Activated CD4-positive, alpha-beta T cell treated with anti-CD3 and anti-CD28 coated beads, Interleukin-2, amount 50 U/mL, for 16 hours (primary cell): Measurements from ENCODE around the gene EMC8.
"Not testable (repeated sequence)": the region's sequence is repeated elsewhere in the genome, so short reads cannot be mapped to it uniquely, and the experiment has no call there.

ENCODE experiments used
- DNase-seq: peaks from one replicate; pipeline ENCODE4 v3.0.0-alpha.2; 2020

The EMC8 gene

DNA sequence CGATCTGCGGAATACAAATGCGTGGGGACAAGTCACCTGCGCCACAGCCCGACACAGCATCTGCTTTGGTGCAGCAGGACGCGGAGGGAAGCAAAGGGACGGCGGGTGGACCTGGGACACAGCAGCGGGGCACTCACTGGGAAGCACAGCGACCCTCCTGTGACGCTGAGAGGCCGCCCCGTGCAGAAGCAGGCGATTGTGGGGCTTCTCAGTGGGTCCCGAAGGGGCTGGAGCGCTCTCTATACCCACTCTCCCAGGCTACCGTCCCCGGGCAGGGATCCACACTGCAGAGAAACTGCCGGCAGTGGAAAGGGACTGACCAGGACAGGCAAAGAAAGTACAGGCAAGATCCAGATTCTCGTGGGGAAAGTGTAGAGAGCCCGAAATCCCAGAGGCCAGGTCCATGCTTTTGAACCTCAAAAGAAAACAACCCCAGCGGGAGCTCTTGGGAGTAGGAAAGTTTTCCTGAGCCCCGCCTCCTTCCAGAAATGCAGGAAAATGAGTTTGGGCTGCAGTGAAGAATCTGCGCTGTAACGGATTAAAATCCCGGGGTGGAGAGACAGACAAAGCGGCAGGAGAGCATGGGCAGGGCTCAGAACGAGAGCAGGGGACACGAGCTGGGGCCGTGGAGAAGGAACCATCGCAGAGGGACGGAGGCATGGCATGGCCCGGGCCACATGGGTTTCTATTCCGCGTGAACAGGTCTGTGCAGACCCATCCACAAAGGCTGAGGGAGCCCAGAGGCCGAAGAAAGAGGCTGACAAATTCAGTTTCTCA, 12.9 kb upstream of the EMC8 start:
- no peak for DNase-seq

DNA sequence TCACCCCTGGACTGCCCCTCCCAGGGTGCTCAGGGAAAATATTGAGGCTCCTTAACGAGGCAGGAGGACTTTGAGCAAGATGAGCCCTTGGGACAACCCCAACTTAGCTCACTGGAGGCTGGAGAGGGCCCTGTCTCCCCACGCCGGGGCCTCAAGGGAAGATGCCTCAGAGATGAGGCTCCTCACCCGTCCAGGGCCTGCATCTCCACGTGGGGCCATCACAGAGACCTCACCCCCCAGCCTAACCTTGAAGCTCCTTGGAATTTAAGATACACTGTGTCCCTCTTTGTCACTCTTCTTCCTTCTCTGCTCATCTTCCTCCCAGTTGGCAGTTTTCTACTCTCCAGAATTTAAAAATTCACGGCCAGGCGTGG, 11.4 kb upstream of the EMC8 start:
- no peak for DNase-seq

DNA sequence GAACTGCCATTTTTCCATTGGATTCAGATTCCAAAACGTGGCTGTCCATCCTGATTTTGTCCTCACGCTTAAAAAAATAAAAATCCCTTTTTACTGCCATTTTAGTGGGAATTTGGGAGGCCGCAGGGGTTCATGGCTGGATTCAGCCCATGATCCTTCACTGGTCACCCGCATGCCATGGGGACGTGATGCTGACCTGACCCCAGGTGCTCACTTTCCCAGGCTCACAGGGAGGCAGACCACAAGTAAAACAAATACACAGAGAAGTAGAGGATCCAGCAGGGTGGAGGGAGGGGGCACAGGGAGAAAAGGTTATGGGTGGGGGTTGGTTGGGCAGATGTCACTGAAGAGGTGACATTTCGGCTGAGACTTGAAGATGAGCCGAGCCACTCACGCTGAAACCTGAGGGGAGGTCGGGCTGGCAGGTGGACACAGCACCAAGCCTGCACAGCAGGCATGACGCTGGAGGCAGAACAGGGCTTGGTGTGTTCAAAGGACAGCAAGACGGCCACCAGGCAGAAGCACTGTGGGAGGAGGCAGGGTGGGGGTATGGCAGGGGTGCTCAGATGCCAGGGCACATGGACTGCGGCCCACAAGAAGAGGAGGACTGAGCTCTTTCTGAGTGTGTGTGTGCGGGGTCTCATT, 10.9 kb upstream of the EMC8 start:
- DNase-seq: no peak

DNA sequence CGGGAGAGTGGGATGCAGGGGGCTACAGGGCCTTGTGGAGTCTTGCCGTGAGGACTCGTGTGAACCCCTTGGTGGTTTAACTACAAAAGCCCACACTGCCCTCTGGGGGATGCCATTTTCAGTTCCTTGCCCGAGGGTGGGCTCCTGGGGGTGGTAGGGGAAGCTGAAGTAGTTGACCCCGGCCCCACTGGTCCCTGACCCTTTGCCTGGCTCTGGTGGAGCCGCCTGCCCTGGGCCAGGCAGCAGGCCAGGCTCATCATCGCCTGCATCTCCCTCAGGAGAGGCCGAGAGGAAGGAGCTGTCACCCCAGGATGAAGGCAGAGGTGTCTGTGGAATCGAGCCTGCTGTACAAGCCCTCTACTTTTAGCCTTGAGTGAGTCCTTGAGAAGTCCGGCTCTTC, 10.3 kb upstream of the EMC8 start:
- no peak for DNase-seq

DNA sequence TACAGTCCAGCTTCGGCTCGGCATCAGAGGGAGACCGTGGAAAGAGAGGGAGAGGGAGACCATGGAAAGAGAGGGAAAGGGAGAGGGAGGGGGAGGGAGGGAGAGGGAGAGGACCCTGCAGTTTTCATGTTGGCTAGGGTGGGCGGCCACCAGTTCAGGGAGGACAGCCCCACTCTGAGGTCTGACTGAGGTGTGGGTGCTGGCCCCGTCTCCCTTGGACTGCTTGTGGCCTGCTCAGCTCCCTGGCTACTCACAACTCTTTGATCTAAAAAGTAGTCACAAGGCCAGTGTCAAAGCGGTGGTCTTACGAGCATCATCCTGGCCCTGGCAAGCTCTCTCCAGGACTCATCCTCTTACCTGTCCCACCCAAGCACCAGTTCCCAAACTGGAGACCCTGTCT, 9.6 kb upstream of the EMC8 start:
- no peak for DNase-seq

DNA sequence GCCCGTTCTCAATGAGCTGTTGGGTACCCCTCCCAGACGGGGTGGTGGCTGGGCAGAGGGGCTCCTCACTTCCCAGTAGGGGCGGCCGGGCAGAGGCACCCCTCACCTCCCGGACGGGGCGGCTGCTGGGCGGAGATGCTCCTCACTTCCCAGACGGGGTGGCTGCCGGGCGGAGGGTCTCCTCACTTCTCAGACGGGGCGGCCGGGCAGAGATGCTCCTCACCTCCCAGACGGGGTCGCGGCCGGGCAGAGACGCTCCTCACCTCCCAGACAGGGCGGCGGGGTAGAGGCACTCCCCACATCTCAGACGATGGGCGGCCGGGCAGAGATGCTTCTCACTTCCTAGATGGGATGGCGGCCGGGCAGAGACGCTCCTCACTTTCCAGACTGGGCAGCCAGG, 8.8 kb upstream of the EMC8 start:
- not testable (repeated sequence) for DNase-seq

DNA sequence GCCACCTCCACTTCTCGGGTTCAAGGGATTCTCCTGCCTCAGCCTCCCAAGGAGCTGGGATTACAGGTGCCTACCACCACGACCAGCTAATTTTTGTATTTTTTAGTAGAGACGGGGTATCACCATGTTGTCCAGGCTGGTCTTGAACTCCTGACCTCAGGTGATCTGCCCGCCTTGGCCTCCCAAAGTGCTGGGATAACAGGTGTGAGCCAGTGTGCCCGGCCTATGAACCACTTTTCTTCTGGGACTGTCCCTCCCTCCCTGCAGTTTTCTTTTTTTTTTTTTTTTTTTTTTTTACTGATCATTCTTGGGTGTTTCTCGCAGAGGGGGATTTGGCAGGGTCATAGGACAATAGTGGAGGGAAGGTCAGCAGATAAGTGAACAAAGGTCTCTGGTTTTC, 8.0 kb upstream of the EMC8 start:
- DNase-seq: not testable (repeated sequence)

DNA sequence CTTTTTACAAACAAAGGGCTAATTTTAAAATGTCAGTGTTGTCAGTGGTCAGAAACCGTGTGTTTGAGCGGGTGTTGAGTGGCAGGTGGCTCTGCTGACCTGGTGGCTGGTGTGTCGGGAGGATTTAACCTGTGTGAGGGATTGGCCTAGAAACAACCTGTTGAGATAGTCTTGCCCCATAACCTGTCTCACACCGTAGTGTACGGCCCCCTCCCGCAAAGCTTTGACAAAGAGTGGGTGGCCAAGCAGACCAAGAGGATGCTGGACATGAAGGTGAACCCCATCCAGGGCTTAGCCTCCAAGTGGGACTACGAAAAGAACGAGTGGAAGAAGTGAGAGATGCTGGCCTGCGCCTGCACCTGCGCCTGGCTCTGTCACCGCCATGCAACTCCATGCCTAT, 7.2 kb upstream of the EMC8 start:
- DNase-seq: no peak

DNA sequence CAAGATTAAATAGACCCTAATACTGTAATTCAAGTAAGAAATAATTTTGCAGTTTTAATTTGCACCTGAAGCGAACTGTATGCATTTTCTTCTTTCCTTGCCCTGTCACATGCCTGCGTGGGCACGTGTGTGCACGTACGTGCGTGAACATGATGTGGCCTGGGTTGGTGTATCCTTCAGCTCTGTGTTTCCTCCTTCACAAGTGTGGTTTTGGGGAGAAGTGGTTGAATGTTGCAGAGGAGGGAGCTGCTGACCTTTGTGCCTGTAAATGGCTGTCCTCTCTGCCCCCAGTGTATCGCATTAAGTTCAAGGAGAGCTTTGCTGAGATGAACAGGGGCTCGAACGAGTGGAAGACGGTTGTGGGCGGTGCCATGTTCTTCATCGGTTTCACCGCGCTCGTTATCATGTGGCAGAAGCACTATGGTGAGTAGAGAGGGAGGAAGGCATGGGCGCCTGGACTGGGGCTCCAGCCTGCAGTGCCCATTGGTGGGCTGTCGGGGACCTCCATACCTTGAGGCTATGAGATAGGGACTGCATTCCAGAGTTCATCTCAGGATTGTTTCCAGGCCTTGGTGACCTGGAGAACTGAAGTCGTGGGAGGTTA, 6.2 kb upstream of the EMC8 start:
- DNase-seq: no peak

DNA sequence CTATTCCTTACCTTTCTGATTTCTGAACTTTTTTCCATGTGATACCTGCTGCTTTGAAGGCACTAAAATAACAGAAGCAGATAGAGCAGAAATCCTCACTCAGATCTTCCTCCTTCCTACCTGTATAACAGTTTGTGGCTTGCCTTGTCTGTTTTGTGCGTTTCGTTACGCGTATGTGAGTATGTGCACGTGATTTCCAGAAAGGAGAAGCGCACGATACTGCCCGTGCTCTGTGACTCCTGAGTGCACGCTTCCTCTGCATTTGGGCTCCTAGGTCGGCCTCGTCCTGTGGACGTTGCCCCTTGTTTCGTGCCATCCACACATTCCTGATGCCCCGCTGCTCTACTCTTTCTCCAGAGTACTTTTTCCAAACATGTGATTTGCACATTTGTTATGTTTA, 4.2 kb upstream of the EMC8 start:
- no peak for DNase-seq

DNA sequence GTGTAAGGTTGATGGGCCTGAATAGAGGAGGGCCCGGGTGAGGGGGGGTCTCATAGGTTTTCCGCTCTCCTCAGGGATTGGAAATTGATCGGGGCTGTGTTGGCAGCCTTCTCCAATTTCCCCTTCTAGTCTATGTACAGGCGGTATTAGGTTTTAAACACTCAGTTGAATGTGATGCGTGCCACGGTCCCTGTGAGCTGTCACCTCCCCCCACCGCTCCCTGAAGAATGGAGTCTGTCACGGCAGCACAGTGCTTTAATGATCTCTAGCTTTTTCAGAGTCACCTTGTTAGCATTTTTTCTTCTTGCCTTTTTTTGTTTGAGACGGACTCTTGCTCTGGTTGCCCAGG, 951 bp upstream of the EMC8 start:
- DNase-seq: no peak

DNA sequence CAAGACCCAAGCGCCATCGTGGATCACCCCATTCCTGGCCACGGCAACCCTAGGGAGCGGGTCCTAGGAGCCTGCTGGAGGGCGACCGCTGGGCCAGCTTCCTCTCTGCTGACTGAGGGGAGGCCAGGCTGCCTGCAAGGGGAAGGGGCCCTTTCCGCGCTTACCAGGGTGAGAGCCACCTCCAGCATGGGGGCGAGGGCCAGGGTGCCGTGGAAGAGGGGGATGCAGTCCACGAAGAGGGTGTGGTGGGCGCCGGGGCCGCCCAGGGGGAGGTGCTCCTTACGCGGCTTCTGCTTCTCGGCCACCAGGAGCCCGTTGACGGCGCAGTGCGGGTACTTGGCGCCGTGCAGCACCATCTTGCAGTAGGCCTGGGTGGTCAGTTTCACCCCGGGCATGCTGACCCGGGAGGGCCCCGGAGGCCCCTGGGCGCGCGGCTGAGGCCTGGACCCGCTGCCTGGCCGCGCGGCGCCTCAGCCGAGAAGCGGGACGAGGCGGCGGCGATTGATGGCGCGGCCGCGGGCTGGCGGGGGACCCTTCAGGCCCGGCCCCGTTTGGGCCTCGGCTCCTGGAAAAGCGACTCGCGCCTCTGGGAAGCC, 345 bp downstream of the EMC8 start:
- peak; percentile 31 for DNase-seq

DNA sequence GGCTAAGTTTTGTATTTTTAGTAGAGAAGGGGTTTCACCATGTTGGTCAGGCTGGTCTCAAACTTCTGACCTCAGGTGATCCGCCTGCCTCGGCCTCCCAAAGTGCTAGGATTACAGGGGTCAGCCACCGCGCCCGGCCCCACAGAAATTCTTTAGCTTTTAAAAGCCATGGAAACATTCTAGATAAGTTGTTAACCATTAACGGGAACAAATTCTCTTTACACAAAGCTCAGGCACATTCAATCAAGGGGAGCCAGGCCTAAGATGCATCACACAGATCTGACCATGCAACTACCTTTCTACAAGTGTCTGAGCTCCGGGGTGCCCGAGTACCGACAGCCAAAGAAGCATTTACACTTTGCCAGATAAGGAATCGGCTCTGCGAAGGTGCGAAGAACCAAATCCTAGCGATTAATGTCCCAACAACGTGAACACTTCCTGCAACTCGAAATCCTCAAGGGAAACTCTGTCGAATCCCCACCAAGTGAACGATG, 1.0 kb downstream of the EMC8 start:
- no peak for DNase-seq

DNA sequence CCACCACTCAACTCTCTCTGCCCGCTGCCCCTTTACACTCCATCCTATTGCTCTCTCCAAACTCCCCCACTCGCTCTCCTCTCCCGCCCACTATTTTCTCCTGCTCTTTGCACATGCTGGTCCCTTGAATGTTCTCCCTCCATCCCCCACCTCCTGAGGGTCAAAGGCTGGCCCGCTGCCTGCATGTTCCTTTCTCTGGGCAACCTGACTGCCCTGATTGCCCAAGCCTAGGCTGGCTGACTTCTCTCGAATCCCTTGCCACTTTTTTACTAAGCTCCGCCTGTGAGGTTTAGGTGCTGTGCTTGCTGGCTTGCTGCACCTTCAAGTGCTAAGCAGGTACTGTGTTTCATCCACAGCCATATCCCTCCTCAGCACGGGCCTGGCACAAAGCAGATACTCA, 2.7 kb downstream of the EMC8 start:
- DNase-seq: no peak

DNA sequence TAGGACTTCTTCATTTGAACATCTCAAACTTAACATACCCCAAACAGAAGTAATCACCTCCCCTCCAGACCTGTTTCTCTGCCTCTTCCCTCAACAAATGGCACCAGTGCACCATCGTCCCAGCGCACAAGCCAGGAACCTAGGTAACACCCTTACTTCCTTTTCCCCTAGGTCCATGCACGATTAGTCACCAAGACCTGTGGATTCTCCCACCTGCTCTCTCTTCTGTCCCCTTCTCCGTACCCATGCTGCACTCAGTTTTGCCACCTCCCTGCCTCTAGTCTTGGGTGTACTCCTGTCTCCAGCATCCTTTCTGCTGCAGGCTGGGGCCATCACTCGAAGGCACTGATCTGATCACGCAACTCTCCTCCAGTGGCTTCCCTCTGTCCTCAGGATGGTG, 3.2 kb downstream of the EMC8 start:
- no peak for DNase-seq

DNA sequence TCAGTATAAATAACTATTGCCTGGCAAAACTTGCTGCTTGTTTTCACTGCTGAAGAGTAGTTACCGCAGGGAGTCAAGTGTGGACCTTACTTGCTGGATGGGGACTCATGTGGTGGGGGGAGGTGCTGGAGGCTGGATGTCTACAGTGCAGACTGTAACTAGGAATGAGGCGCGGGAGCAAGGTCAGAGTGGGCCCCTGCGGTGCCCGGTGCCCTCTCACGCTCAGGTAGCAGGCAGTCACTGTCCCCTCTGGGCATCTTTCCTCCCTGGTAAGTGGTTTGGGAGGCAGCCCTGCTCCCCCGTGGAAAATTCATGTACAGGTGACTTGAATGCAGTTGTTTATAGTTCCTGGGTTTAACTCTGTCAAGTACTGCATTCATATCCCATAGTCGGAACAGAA, 4.6 kb downstream of the EMC8 start:
- DNase-seq: no peak

DNA sequence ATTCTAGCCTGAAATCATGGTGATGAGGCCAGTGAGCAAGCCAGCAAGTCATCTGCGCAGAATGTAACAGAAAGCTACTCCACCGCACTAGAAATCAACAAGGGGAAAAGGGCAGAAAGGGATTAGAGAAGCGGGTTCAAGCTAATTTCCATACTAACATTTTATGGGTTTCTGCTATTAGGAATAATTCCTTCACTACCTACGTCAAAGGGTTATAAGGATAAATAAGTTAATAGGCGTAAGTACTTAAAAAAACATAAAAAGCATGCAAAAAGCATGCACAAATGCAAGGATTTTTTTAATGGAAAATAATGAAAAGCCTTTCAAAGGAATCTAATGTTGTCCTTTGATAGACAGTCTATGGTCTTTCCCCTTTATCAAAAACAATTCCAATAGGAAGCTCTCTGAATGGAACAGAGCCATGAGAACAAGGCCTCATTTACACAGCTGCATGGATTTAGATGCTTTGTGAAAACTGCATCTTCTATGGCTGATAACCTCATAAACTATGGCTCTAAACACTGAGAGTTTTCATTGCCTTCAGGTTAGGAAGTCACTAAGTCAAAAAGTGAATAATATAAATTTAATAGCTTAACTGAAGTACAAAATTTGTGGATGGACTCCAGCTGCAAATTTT, 5.6 kb downstream of the EMC8 start:
- DNase-seq: no peak

DNA sequence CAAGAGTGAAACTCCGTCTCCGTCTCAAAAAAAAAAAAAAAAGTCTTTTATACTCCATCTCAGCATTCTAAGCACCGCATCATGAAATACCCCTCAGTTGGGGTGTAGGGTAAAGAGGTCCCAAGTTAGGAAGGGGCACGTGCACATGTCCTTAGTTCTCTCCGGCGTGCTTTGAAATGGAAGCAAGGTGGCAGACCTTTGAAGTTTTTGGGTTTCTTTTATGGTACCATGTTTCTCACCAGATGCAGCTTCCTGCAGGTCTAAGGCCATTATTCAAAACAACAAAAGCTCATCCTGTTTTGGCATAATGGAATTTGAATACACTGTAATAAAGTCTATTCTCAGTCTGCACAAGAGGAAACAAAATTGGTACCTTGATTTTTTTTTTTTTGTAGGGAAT, 9.6 kb downstream of the EMC8 start:
- no peak for DNase-seq

DNA sequence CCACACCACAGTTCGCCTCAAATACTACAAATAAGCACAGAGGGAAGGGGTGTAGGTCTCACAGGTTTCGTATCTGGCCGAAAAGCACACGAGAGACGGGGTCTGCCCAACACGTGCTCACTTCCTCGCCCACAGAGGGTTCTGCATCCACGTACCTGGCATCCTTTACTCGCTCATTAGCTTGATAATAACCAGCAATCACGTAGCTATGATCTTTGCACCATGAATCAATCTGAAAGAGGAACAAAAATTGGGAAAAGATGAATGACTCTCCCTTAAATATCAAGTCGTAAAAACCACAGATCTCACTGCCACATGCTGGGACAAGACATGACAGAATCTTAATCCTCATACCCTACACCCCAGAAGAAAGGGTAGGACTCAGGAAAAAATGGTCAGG, 10.5 kb downstream of the EMC8 start:
- DNase-seq: no peak

DNA sequence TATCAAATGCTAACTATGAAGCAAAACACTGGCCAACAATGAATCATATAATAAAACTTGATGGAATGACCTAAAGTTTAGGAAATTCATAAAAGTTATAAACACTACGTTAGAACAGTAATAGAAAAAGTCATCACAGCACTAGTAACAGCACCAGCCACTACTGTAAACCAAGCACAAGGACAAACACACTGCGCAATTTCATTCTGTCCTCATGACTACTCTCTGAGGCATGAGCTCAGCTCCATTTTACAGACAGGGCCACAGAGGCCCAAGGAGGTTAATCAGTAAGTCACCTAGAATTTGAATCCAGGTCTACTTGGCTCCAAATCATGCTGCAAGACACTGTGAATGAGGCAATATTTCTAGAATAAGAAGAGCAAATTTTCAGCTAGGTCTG, 13.4 kb downstream of the EMC8 start:
- DNase-seq: no peak

DNA sequence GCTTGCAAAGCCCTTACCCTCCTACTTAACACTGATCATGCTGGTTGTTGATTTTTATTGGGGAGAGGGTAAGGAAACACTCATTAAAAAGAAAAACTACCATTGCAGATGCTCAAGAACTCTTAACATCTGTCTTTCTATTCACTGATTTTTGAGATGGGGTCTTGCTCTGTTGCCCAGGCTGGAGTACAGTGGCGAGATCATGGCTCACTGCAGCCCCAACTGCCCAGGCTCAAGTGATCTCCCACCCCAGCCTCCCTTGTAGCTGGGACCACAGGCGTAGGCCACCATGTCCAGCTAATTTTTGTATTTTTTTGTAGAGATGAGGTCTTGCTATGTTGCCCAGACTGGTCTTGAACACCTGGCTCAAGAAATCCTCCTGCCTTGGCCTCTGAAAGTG, 14.5 kb downstream of the EMC8 start:
- no peak for DNase-seq

DNA sequence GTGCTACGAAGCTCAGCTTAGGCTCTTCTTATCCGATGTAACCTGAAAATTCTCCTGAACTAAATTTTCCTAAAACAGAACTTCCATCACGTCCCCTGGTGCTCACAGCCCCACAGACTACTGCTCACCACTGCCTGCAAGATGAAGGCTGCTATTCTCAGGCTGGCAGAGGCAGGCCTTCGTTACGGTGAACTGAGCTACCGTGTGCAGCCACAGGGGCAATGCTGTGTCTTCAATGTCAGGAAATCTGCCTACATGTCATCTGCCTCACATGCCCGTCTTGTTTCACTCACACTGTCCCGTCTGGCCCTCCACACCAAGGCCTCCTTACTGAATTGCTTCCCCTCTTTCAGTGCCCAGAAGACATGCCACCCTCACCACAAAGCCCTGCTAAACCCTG, 15.9 kb downstream of the EMC8 start:
- DNase-seq: no peak

DNA sequence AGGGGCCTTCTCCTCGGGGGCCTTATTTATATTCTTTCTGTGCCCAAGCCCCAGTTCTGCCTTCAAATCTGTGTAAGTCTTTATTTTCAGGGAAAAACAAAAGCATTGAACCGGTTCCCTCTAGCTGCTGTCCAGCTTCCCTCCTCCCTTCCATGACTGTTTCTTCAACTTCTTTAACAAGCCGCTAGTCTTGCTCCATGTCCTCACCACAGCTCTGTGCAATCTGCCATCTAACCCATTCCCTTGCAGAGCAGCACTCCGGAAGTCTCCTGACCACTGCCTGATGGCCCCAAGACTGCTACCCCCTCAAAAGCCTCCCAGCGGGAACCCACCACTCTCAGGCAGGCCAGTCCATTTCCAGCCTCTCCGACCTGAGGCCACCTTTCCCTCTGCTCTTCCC, 16.9 kb downstream of the EMC8 start:
- DNase-seq: no peak
